Measurements from ENCODE around the gene TMEM127.
"Not testable (repeated sequence)": the region's sequence is repeated elsewhere in the genome, so short reads cannot be mapped to it uniquely, and the experiment has no call there.

Gene TMEM127

DNA sequence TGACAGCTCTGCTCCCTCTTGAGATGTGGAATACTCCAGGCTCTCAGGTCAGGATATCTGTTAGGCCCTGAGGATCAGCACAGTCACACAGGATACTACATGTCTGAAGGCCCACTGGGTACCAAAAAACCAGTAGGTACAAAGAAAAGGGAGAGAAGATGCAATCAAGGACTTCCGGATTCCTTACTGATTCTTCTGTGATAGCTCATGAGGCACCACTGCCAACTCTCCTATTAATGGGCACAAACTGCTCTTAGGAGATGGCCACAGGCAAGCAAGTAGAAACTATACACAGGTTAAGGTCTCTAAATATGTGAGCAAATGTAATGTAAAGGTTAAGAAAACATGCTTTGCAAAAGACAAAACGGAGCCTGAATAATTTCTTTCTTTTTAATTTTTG, 3.5 kb downstream of the TMEM127 start:
- DNase-seq: peak; percentile 47

DNA sequence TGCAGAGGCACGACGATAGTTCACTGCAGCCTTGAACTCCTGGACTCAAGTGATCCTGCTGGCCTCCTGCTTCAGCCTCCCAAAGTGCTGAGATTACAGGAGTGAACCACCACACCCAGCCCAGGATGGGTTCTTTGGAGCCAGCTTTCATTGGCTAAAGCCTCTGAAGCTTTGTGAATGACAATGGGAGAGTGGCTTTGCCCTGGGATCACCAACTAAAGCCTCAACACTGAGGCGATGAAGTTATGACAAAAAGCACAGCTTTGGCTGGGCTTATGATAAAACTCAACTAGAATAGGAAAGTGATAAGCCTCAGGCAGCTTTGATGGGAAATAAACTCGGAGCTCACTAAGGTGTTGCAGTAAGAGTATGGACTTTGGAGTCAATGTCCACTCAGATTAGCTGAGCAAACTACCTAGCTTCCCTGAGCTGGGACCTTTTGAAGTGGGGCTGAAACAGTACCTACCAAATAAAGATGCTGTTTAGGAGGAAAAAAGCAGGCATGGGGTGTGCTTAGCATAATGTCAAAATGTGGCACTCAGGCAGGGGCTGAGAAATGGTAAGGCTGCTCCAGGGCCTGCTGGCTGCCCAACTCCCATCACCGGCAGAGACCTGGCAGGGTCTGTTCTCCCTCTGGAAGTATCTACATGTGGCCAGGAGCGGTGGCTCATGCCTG, 4.3 kb downstream of the TMEM127 start:
- DNase-seq: no peak

DNA sequence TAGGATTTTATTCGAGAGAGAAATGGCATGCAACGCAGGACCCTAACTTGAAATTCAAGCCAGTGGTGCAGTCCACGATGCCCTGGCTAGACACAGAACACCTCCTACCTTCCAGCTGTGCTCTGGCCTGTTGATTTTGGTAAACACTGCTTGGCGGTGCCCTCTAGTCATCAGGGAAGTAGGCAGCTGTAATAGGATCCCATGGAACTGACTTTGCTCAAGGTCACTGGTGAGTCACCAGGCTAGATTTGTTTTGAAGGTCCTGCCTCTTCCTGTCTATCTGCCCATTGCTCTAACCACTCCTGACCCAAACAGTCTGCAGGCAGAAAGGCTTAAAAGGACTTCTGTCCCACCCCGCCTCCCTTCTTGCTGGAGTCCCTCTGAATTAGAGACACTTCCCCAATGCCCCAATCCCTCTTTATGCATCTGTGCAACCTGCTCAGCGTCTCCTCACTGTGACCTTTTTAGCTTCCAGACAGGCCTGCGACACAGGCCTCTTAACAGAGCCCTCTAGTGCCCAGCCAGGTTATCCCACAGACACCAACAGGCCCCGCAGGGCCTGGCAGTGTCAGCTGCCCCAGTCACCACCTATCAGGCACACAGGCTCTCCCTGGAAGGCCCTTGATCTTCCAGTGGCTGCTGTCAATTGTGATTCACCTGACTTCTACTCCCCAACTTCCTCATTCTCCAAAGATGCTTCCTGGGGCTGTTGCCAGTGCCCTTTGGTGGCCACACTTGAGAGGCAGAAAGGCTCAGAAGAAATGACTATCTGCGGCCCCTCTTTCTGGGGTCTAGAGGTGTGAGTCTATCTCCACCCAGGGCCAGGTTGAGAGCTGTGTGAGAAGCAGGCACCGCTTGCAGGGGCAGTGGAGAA, 5.2 kb downstream of the TMEM127 start:
- peak; percentile 91 for DNase-seq

DNA sequence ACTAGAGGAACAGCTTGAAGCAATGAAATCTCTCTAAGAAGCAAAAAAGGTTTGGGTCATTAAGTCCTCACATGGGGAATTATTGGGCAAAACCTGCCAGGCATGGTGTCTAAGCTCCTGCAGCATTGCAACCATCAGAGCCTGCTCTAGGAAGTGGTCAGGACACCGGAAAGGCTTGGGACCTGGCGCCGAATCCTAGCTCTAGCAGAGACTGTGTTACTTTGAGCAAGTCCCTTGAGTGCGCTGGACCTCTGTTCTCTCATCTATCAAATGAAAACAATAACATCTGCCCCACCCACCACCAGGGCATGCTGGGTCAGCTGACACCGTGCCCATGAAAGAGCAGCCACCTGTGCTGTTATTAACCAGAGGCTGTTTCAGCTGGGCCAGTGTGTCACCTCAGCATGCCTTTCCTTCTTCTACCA, 6.3 kb downstream of the TMEM127 start:
- no peak for DNase-seq

DNA sequence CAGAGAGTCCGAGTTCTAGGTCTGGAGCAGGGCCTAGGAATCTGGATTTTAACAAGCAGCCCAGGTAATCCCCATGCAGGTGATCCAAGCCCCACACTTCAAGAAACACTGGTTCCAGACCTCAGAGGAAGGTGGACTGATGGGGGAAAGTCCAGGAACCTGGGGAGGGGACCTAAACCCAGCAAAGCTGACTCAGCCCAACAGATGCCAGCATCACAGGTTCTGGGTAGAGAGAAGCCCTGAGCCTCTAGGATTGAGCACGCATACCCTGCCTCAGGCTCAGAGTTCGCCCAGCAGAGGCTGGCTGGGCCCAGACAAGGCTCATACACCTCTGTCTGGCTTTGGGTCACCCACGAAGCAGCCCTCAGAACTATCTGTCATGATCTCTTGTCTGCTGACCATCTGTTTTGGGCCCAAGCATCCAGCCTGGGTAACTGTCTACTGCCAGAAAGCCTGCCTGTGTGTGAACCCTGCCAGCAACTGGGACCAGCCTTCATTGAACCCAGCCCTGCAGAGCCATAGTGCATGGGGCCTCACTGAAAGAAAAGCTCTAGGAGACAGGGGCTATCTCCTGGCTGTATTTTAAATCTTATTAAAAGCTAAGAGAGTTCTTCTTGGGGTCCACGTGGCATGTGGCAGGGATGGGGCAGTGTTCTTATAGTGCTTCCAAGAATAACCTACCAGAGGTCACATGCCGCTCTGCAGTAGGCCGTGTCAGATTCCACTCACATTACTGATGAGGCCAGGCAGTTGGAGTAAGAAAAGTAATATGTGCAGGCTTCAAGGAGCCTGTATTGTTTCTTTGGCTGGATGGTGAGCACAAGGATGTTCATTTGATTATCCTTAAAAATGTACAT, 7.4 kb downstream of the TMEM127 start:
- DNase-seq: no peak

DNA sequence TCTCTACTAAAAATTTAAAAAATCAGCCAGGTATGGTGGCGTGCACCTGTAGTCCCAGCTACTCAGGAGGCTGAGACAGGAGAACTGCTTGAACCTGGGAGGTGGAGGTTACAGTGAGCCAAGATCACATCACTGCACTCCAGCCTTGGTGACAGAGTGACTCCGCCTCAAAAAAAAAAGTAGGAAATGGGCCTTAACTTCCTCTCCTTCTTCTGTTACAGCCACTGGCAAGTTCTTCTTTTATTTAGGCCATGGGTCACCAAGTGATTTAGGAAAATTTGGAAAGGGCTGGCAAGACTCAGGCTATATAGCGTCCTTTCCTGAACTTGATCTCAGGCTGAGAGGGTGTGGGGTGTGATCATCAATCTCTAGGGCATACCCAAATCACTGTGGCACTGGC, 8.1 kb downstream of the TMEM127 start:
- not testable (repeated sequence) for DNase-seq

DNA sequence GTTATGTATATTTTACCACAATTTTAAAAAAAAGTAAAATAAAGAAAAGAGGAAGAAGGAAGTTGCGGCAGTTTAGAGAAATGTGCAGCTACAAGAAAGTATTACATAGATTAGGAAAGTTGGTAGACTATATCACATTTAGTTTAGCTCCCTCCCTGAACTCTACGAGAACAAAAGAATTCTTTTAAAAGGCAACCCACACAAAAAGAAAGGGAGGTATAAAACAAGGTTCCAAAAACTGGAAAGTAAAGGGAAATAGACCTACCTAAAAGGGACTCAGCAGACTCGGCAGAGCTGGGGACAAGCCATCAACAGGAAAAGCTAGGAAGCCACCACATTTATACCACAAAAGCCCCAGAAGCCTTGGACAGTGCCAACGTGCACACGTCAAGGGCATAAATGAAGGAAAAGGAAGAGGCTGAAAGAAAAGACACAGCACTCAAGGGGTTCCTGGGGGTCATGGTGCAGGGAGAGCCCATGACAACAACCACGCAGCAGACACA, 9.1 kb downstream of the TMEM127 start:
- DNase-seq: no peak

DNA sequence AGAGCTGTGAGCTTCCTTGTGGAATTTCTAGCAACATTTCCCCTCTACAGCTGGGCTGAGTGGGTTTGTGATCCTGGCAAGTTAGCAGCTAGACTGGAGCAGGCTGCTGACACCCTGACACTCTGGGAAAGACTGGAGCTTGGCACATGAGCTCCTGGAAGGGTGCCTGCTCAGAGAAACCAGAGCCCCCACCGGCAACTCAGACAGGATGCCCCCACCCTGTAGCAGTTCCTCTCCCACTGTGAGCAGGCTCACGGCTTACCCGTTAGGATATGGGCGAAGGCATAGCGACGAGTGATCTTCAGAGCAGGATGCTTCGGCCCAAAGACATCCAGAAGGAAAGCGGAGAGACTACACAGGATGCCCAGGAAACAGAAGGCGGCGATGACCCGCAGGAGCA, 11.2 kb downstream of the TMEM127 start:
- no peak for DNase-seq

DNA sequence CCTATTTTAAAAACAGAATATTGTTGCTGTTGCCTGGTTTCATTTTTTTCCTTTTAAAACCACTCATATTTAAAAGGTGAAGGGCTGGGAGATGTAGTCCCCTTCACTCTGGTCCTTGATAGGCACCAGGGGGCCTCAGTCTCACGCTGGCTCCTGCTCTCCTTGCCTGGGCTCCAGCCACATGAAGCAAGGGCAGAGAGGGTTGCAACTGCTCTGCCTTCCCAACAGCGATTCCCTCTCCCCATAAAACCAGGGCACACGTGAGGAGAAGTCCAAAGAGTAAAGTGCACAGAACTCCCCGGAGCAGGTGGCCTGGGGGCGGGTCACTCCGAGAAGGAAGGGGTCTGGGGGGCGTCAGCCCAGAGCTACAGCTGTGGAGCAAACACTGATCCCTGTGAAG, 12.8 kb downstream of the TMEM127 start:
- DNase-seq: no peak

DNA sequence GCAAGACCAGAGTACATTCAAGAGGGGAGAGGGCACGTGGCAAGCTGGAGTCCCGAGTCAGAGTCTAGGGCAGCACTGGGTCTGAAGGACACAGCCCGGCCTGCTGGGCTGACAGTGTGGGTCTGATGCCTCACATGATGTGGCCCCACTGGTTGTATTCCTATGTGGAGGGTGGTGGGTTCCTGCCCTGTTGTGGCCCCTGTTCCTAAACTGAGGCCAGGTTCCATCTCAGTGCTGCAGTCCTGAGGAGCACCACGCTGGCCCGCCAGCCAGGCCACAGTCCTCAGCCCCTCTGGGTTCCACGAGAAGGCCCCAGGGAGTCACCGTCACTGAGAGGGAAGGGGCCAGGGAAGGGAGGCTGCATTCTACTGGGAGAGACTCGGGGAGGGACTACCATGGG, 13.3 kb downstream of the TMEM127 start:
- DNase-seq: no peak

DNA sequence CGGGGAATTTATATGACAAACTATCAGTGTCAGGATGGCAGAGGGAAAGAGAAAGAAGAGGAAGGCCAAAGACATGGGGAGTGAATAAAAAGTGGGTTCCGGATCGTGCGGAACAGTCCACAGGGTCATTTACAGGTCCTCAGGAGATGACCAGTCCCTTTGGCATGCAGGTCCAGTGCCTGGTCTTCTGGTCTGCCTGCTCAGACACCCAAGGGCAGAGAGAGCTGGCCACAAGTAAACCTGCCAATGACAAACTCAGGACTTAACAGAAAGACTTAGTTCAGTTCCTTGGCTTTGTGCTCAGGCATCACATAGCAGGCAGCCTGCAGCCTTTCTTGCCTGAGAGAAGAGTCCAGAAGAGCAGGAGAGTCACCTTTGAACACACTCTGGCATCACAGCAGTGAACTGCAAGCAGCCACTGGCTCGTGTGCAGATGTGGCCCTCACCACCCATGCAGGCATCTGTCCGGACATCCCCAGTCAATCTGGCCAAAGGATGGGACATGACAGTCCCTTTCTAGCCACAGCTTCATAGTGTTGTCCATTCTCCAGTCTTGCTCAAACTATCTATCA, 14.0 kb downstream of the TMEM127 start:
- DNase-seq: peak; percentile 97

DNA sequence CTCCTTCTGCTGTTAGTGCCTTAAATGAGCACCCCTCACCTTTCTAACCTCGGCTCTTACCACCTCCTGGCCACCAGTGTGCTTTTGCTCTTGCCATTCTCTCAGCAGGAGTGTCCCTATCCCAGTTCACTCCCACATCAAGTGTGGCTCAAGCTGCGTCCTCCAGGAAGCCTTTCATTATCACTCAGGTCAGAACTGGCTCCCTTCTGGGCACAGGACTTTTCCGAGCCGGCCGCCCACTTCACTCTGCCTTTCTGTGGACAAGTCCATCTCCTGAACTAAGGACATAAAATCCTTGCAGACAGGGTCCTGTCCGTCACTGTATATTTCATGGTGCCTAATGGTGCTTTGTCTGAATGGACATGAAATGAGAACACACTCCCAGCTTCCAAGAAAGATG, 15.6 kb downstream of the TMEM127 start:
- DNase-seq: no peak

DNA sequence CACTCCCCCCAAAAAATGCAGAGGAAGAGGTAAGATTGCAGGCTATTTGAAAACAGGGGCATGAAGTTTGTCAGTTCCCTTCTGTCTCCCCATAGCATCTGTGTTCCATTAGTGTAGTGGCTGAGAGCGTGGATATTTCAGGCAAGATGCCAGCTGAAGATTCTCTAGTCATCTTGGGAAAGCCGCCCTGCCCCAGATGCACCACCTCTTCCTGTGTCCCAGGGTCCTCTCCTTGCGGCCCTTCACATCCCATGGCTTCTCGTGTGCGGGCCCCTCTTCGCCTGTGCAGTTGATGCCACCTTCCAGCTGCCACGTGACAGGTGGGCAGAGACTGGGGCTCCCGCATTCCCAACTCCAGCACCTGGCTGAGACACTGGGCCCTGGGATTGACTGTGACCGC, 16.1 kb downstream of the TMEM127 start:
- peak; percentile 72 for DNase-seq

DNA sequence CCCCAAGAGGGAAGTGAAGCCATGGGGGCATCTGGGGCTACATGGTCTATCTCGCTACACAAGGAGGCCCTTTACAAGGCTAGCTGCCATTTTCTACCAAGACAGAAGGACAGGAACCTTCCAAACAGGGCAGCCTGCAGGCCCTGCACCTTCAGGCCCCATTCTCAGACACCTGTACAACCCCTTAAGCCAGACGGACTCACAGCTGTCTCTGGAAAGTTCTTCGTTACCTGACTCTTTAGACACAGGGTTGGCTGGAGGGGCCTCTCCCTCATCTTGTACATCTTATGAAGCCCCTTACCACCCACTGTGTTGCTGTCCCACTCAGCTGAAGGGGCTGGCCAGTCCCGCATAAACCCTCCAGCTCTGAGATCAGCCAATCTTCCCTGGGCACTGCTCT, 17.2 kb downstream of the TMEM127 start:
- DNase-seq: no peak

DNA sequence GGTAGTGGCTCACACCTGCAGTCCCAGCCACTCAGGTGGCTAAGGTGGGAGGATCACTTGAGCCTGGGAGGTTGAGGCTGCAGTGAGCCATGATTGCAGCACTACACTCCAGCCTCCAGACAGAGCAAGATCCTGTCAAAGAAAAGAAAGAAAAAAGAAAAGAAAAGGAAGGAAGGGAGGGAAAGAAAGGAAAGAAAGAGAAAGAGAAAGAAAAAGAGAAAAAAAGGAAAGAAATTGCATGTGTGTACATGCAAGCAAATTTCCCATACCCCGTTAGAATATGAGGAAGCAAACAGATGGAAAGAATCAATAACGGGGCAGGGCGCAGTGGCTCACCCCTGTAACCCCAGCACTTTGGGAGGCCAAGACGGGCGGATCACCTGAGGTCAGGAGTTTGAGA, 17.9 kb downstream of the TMEM127 start:
- no peak for DNase-seq

DNA sequence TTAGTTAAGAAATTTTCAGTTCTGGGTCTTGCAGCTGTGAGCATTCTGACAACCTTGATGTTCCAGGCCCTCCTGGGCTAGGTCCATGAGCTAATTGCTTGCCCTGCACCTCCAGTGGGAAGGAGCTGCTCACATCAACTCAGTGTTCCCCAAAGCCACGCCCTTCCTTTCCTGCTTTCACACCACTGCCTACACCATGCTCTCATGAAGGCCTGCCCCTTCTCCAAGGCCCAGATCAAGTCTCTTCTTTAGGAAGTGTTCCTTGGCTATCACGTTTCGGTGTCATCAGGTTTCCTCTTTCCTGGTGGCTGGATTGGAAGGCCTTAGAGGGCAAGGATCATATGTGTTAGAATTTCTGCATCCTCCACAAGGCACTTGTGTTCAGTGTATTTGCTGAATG, 18.8 kb downstream of the TMEM127 start:
- no peak for DNase-seq

DNA sequence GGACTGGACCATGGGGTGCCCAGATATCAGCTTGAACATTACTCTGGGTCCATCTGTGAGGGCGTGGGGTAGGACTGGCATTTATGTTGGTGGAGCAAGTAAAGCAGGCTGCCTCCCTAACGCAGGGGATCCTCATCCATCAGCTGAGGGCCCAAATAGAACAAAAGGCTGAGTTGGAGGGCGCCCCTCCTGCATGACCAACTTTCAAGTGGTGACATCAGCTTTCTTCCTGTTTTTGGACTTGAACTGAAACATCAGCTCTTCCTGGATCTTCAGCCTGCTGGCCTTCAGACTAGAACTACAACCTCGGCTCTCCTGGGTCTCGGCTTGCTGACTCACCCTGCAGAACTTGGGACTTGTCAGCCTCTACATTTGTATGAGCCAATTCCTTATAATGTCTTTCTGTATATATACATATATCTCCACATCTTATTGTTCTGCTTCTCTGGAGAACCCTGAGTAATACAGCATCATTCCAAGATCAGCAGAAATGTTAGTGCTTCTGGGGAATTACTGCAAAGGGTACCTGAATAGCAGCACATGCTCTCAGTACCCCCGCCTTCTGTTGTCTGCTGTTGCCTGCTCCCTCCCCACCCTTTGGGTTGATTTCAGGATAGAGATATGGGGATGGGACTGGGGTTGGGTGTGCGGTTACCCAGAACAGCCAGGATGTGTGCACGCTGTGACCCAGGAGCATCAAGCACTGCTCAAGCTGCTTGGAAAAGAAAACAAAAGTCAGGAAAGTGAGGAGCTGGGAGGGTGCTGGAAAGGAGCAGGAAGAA, 20.0 kb downstream of the TMEM127 start:
- DNase-seq: peak; percentile 51

DNA sequence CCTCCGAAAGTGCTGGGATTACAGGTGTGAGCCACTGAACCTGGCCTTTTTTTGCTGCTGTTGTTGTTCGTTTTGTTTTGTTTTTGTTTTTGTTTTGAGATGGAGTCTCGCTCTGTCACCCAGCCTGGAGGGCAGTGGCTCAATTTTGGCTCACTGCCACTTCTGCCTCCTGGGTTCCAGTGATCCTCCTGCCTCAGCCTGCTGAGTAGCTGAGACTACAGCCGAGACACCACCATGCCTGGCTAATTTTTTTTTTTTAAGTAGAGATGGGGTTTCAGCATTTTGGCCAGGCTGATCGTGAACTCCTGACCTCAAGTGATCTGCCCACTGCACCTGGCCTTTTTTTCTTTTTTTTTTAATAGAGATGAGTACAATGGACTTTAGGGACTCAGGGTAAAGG, 22.0 kb downstream of the TMEM127 start:
- no peak for DNase-seq

DNA sequence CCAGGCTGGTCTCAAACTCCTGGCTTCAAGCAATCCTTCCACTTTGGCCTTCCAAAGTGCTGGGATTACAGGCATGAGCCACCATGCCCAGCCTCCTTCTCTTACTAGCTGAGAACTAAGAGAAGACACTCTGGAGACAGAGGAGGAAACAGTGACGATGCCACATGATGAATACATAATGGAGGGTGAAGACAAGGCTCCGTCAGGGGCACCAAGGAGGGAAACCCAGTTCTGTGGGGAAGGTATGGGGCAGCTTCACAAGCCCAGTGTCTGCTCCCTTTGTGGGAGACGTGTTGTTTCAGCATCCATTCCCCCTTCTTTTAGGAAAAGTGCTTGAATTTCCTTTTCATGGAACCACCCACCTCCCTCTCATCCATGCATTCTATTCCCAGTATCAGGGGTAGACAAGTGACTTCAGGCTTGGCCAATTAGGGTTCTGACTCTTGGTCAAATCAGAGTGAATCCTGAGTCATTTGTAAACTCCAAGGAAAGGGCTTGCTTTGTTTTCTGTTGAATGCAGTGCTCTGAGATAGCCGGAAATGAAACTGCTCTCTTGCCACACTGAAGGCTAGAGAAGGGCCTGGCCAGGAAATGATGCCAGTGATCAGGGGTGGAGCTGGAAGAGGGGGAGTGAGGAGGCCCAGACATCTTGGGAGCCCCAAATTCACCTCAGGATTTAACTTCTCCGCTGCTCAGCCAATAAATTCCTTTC, 23.7 kb downstream of the TMEM127 start:
- DNase-seq: peak; percentile 93

DNA sequence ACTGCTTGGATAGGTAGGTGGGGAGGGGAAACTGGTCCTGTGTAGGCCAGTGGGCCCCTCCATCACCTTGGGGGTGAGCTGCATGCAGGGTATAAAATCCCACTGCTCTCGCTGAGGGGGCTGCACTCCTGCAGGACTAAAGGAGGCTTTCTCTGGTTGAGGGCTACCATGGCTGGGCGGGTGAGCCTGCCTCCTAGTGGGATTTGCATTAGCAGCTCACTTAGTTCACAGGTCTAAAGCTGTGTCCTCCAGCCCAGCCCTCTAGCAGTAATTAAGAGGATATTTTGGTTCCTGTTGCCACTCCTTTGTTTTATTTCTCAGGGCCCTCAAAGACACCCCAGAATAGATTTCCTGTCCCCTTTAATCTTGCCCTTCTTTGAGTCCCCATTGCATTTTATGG, 24.6 kb downstream of the TMEM127 start:
- no peak for DNase-seq

DNA sequence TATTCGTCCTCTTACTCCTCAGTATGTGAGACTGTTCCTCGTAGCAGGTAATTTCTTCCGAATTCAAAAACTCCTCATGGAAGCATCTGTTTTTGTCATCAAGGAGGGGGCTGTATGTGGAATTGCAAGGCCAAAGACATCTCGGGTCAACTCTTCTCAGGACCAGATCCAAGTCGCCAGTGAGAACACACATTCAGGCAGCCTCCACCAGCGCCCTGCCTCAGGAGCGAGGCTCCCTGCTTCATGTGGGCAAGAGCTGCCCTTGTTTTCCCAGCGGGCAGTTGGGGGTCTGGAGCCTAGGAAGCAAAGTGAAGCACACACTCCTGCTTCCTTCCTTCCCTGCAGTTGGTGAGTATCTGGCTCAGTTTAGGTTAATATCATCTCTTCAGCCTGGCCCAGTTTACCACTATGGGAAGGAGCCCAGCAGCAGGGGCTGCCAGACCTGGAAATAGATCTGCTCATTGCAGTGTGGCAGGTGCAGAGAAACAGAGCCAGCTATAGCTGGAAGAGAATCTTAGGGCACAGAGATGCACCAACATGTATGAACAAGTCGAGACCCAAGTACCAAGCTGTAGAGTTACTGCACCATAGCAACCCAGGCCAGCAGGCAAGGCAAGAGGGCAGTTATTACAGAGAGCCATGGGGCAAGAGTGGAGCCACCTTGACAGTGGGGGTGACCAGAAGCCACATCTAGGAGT, 25.3 kb downstream of the TMEM127 start:
- no peak for DNase-seq
